Non-pigmented ciliary epithelial cell (primary cell): Measurements from ENCODE around the gene NFIC.
"Not testable (repeated sequence)": the region's sequence is repeated elsewhere in the genome, so short reads cannot be mapped to it uniquely, and the experiment has no call there.

ENCODE experiments used
- DNase-seq: peaks from one replicate; pipeline ENCODE4 v3.0.0-alpha.2; 2010; ENCODE audit warnings: low read depth

The NFIC gene

GRCh38 chr19:3336680-3337523 is 29.5 kb upstream of the NFIC start:
- DNase-seq: no peak

- DNase-seq: no peak
Observed at GRCh38 chr19:3338541-3339181, 27.7 kb upstream of the NFIC start.

GRCh38 chr19:3340340-3340739 is 26.0 kb upstream of the NFIC start:
- DNase-seq: no peak

- DNase-seq: no peak
Observed at GRCh38 chr19:3342246-3342645, 24.1 kb upstream of the NFIC start.

GRCh38 chr19:3342962-3343361 is 23.4 kb upstream of the NFIC start:
- DNase-seq: not testable (repeated sequence)

GRCh38 chr19:3343619-3344502 is 22.5 kb upstream of the NFIC start:
- no peak for DNase-seq

GRCh38 chr19:3344608-3345598 is 21.5 kb upstream of the NFIC start:
- no peak for DNase-seq

- DNase-seq: no peak
Observed at GRCh38 chr19:3345850-3346460, 20.4 kb upstream of the NFIC start.

GRCh38 chr19:3346677-3347353 is 19.6 kb upstream of the NFIC start:
- DNase-seq: no peak

- no peak for DNase-seq
Observed at GRCh38 chr19:3348042-3348441, 18.3 kb upstream of the NFIC start.

GRCh38 chr19:3348469-3348868 is 17.9 kb upstream of the NFIC start:
- not testable (repeated sequence) for DNase-seq

GRCh38 chr19:3350014-3350663 is 16.2 kb upstream of the NFIC start:
- DNase-seq: no peak

- DNase-seq: no peak
Observed at GRCh38 chr19:3351702-3352447, 14.5 kb upstream of the NFIC start.

GRCh38 chr19:3353493-3353892 is 12.9 kb upstream of the NFIC start:
- no peak for DNase-seq

- DNase-seq: no peak
Observed at GRCh38 chr19:3356805-3357204, 9.6 kb upstream of the NFIC start.

- no peak for DNase-seq
Observed at GRCh38 chr19:3357271-3357991, 9.0 kb upstream of the NFIC start.

GRCh38 chr19:3357992-3358688 is 8.2 kb upstream of the NFIC start:
- DNase-seq: no peak

GRCh38 chr19:3358689-3359014 is 7.7 kb upstream of the NFIC start:
- no peak for DNase-seq
